ENCODE results near the gene ELP2. TPM values are rescaled to one million over a fixed set of nuclear protein-coding genes. Genes with fewer than 3 reads are reported as not detected.

ELP2 gene
- total RNA-seq, 1 experiment from 2014 or later = 96.5 TPM

DNA sequence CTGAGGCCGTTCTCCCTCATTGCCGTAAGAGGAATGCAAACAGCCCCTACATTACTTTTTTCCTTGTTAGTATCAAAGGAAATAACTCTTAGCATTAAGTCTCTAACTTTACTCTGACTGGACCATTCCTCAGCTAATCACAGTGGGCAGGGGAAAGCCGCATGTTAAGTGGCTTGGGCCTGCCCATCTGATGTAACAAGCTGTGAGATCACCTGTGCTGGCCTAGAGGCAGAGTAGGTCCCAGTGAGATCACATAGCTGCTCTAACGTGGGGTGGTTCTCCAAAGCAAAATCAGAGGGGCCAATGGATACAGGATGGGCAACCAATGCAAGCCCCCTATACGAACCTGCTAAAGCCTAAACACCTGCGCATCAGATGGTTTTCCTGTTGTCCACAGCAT lies 51.7 kb downstream of the ELP2 start:
- TF ChIP-seq, protein P1, sequence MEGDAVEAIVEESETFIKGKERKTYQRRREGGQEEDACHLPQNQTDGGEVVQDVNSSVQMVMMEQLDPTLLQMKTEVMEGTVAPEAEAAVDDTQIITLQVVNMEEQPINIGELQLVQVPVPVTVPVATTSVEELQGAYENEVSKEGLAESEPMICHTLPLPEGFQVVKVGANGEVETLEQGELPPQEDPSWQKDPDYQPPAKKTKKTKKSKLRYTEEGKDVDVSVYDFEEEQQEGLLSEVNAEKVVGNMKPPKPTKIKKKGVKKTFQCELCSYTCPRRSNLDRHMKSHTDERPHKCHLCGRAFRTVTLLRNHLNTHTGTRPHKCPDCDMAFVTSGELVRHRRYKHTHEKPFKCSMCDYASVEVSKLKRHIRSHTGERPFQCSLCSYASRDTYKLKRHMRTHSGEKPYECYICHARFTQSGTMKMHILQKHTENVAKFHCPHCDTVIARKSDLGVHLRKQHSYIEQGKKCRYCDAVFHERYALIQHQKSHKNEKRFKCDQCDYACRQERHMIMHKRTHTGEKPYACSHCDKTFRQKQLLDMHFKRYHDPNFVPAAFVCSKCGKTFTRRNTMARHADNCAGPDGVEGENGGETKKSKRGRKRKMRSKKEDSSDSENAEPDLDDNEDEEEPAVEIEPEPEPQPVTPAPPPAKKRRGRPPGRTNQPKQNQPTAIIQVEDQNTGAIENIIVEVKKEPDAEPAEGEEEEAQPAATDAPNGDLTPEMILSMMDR (conservative IDR thresholded peaks at IDR 0.05; ENCODE audit: low read depth, low read length) = no peak
- no peak for TF ChIP-seq EZH2 (IDR thresholded peaks at IDR 0.05; ENCODE audit: borderline replicate concordance, low read depth, low read length, poor library complexity, severe bottlenecking)
- no peak for DNase-seq (ENCODE audit: low spot score)
- Histone ChIP-seq H3K4me1 (ENCODE audit: insufficient read depth, low read length, poor library complexity, severe bottlenecking) (no peaks in the 10 kb centered on the region), H3K27ac (ENCODE audit: low read depth, low read length, poor library complexity, severe bottlenecking) (no peak overlapping the region), H3K36me3 (ENCODE audit: insufficient read depth, low read length, poor library complexity, severe bottlenecking) (peaks cover 9% of the 10 kb centered on the region), H3K9me3 (ENCODE audit: low read depth, low read length, poor library complexity, severe bottlenecking) (no peaks in the 10 kb centered on the region), H3K27me3 (replicated peaks; ENCODE audit: insufficient read depth, low read depth, low read length, poor library complexity) (no peaks in the 10 kb centered on the region), H3K4me3 (ENCODE audit: low read depth, low read length, poor library complexity, severe bottlenecking) (no peak overlapping the region)
- POLR2A ChIA-PET (ENCODE audit: low non-redundant PET) = no interaction called here
- intact Hi-C loops (cut with micrococcal nuclease; ENCODE audit: unreplicated experiment) = no loop called here
- BruUV-seq (replicated peaks) = no TSS peak
- CTCF ChIA-PET = no interaction called here

DNA sequence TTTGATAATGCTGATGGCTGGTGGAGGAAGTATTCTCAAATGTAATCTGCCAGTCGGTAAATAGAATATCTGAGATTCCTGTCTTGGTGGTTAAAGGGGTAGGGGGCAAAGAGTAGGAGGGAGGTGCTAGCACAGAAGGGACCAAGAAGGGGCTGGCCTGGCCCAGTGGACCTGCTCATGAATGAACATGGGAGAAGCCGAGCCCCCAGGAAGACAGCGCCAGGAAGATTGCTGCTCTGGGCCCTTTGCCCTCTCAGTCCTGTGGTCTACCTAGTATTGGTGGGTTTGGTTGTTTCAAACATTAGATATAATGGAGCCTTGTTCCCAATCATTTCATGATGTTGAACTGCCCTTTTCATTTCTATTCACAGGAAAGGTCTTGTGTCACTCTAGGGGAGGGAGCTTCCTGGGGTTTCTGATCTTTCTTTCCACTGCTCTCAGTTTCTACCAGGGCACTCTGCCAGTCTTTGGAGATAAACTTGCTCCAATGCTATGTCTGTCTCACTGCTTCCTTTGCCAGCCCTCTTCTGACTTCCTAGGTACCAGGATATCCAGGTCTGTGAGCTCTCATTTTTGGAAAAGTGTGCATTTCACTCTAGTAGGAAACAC lies 52.3 kb downstream of the ELP2 start:
- Histone ChIP-seq H3K4me3 (ENCODE audit: low read depth, low read length, poor library complexity, severe bottlenecking) (no peak overlapping the region), H3K27ac (ENCODE audit: low read depth, low read length, poor library complexity, severe bottlenecking) (no peak overlapping the region), H3K36me3 (ENCODE audit: insufficient read depth, low read length, poor library complexity, severe bottlenecking) (peaks cover 7% of the 10 kb centered on the region), H3K4me1 (ENCODE audit: insufficient read depth, low read length, poor library complexity, severe bottlenecking) (peaks cover 2% of the 10 kb centered on the region), H3K27me3 (replicated peaks; ENCODE audit: insufficient read depth, low read depth, low read length, poor library complexity) (peaks cover under 1% of the 10 kb centered on the region), H3K9me3 (ENCODE audit: low read depth, low read length, poor library complexity, severe bottlenecking) (no peaks in the 10 kb centered on the region)
- intact Hi-C loops (cut with micrococcal nuclease; ENCODE audit: unreplicated experiment) = no loop called here
- no TSS peak for BruUV-seq (replicated peaks)
- TF ChIP-seq, protein P1 (conservative IDR thresholded peaks at IDR 0.05; ENCODE audit: low read depth, low read length) = no peak
- no peak for TF ChIP-seq EZH2 (IDR thresholded peaks at IDR 0.05; ENCODE audit: borderline replicate concordance, low read depth, low read length, poor library complexity, severe bottlenecking)
- ChIA-PET CTCF (no interaction called here), POLR2A (ENCODE audit: low non-redundant PET) (no interaction called here)
- DNase-seq (ENCODE audit: low spot score) = no peak

- no peak overlapping the region for H3K27ac ChIP-seq (ENCODE audit: low read depth, low read length, poor library complexity, severe bottlenecking)
- POLR2A ChIA-PET (ENCODE audit: low non-redundant PET) = interaction anchor here (0.6 kb wide), 1 partner anchor 389 kb away, joined by 8 read pairs; no protein-coding TSS in a partner anchor
- CTCF ChIA-PET = no interaction called here
- no peak overlapping the region for H3K4me3 ChIP-seq (ENCODE audit: low read depth, low read length, poor library complexity, severe bottlenecking)
- intact Hi-C loops (cut with micrococcal nuclease; ENCODE audit: unreplicated experiment) = no loop called here
- peaks cover 10% of the 10 kb centered on the region for H3K27me3 ChIP-seq (replicated peaks; ENCODE audit: insufficient read depth, low read depth, low read length, poor library complexity)
- H3K4me1 ChIP-seq (ENCODE audit: insufficient read depth, low read length, poor library complexity, severe bottlenecking) = peaks cover 5% of the 10 kb centered on the region
- peaks cover 4% of the 10 kb centered on the region for H3K36me3 ChIP-seq (ENCODE audit: insufficient read depth, low read length, poor library complexity, severe bottlenecking)
- H3K9me3 ChIP-seq (ENCODE audit: low read depth, low read length, poor library complexity, severe bottlenecking) = no peaks in the 10 kb centered on the region
- BruUV-seq (replicated peaks) = no TSS peak
- TF ChIP-seq, protein P1 (conservative IDR thresholded peaks at IDR 0.05; ENCODE audit: low read depth, low read length) = no peak
- no peak for TF ChIP-seq EZH2 (IDR thresholded peaks at IDR 0.05; ENCODE audit: borderline replicate concordance, low read depth, low read length, poor library complexity, severe bottlenecking)
- DNase-seq (ENCODE audit: low spot score) = no peak
Measured at GRCh38 chr18:36183033-36183432, 53.3 kb downstream of the ELP2 start.

Measured in A673 (cell line).